ENCODE results near the gene COL12A1. TPM values are rescaled to one million over a fixed set of nuclear protein-coding genes. Genes with fewer than 3 reads are reported as not detected.
"Not testable (repeated sequence)": the region's sequence is repeated elsewhere in the genome, so short reads cannot be mapped to it uniquely, and the experiment has no call there.

The COL12A1 gene
- total and polyA plus RNA-seq, 10 of the 15 experiments (the other 5 are each of a cell fraction or from before 2014, with no cell fraction given): under 0.01 to 0.69 (median 0.11) TPM; not detected in 6

DNA sequence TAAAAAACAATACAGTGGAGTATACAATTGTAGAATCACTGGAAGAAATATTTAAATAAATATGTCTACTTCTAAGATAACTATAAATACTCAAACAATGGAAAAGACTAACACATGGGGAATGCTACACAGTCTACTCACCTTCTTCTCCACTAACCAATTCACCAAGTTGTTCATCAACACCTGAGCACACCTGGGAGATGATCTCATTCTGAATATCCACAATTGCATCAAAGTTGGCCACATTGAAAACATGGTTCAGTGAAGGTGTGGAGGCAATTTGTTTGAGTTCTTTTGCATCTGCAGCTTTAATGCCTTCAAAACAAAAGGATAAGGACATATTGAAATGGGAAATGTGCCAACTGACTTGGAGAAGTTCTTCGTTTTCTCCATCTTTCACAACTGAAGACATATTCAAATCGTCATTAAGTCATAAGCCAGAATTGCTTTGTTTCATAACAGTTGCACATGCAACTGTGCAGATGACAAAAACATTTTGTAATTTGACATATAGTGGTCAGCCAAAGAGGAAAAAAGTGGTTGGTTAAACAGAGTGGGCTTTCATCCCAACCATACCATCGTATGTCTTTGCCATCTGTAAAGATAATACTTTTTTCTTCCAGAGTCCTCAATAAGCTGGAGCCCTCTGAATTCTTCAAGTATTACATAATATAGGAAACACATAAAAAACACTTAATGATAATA is 17.5 kb downstream of the COL12A1 start (continued):
- TF ChIP-seq, protein P1, sequence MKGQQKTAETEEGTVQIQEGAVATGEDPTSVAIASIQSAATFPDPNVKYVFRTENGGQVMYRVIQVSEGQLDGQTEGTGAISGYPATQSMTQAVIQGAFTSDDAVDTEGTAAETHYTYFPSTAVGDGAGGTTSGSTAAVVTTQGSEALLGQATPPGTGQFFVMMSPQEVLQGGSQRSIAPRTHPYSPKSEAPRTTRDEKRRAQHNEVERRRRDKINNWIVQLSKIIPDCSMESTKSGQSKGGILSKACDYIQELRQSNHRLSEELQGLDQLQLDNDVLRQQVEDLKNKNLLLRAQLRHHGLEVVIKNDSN (IDR thresholded peaks at IDR 0.05; ENCODE audit: borderline replicate concordance, extremely low read length, insufficient read depth, low read depth, low read length): no peak
- TF ChIP-seq RUNX3 (IDR thresholded peaks at IDR 0.05; ENCODE audit: low read length) (no peak), SMAD1 (IDR thresholded peaks at IDR 0.05; ENCODE audit: low read depth, partially characterized antibody) (no peak), CEBPB (IDR thresholded peaks at IDR 0.05; ENCODE audit: borderline replicate concordance in 1 of 2, low read depth in 2 of 2, low read length in 2 of 2) (no peak)
- TF ChIP-seq, protein P2, sequence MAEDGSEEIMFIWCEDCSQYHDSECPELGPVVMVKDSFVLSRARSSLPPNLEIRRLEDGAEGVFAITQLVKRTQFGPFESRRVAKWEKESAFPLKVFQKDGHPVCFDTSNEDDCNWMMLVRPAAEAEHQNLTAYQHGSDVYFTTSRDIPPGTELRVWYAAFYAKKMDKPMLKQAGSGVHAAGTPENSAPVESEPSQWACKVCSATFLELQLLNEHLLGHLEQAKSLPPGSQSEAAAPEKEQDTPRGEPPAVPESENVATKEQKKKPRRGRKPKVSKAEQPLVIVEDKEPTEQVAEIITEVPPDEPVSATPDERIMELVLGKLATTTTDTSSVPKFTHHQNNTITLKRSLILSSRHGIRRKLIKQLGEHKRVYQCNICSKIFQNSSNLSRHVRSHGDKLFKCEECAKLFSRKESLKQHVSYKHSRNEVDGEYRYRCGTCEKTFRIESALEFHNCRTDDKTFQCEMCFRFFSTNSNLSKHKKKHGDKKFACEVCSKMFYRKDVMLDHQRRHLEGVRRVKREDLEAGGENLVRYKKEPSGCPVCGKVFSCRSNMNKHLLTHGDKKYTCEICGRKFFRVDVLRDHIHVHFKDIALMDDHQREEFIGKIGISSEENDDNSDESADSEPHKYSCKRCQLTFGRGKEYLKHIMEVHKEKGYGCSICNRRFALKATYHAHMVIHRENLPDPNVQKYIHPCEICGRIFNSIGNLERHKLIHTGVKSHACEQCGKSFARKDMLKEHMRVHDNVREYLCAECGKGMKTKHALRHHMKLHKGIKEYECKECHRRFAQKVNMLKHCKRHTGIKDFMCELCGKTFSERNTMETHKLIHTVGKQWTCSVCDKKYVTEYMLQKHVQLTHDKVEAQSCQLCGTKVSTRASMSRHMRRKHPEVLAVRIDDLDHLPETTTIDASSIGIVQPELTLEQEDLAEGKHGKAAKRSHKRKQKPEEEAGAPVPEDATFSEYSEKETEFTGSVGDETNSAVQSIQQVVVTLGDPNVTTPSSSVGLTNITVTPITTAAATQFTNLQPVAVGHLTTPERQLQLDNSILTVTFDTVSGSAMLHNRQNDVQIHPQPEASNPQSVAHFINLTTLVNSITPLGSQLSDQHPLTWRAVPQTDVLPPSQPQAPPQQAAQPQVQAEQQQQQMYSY (CRISPR knock-in tag; IDR thresholded peaks at IDR 0.05): no peak
- TF ChIP-seq, protein P3, sequence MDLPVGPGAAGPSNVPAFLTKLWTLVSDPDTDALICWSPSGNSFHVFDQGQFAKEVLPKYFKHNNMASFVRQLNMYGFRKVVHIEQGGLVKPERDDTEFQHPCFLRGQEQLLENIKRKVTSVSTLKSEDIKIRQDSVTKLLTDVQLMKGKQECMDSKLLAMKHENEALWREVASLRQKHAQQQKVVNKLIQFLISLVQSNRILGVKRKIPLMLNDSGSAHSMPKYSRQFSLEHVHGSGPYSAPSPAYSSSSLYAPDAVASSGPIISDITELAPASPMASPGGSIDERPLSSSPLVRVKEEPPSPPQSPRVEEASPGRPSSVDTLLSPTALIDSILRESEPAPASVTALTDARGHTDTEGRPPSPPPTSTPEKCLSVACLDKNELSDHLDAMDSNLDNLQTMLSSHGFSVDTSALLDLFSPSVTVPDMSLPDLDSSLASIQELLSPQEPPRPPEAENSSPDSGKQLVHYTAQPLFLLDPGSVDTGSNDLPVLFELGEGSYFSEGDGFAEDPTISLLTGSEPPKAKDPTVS (IDR thresholded peaks at IDR 0.05; ENCODE audit: low read depth, low read length): no peak
- TF ChIP-seq, protein P4, sequence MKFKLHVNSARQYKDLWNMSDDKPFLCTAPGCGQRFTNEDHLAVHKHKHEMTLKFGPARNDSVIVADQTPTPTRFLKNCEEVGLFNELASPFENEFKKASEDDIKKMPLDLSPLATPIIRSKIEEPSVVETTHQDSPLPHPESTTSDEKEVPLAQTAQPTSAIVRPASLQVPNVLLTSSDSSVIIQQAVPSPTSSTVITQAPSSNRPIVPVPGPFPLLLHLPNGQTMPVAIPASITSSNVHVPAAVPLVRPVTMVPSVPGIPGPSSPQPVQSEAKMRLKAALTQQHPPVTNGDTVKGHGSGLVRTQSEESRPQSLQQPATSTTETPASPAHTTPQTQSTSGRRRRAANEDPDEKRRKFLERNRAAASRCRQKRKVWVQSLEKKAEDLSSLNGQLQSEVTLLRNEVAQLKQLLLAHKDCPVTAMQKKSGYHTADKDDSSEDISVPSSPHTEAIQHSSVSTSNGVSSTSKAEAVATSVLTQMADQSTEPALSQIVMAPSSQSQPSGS (IDR thresholded peaks at IDR 0.05; ENCODE audit: low read length): no peak
- TF ChIP-seq, protein P5, sequence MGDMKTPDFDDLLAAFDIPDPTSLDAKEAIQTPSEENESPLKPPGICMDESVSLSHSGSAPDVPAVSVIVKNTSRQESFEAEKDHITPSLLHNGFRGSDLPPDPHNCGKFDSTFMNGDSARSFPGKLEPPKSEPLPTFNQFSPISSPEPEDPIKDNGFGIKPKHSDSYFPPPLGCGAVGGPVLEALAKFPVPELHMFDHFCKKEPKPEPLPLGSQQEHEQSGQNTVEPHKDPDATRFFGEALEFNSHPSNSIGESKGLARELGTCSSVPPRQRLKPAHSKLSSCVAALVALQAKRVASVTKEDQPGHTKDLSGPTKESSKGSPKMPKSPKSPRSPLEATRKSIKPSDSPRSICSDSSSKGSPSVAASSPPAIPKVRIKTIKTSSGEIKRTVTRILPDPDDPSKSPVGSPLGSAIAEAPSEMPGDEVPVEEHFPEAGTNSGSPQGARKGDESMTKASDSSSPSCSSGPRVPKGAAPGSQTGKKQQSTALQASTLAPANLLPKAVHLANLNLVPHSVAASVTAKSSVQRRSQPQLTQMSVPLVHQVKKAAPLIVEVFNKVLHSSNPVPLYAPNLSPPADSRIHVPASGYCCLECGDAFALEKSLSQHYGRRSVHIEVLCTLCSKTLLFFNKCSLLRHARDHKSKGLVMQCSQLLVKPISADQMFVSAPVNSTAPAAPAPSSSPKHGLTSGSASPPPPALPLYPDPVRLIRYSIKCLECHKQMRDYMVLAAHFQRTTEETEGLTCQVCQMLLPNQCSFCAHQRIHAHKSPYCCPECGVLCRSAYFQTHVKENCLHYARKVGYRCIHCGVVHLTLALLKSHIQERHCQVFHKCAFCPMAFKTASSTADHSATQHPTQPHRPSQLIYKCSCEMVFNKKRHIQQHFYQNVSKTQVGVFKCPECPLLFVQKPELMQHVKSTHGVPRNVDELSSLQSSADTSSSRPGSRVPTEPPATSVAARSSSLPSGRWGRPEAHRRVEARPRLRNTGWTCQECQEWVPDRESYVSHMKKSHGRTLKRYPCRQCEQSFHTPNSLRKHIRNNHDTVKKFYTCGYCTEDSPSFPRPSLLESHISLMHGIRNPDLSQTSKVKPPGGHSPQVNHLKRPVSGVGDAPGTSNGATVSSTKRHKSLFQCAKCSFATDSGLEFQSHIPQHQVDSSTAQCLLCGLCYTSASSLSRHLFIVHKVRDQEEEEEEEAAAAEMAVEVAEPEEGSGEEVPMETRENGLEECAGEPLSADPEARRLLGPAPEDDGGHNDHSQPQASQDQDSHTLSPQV (IDR thresholded peaks at IDR 0.05): no peak

DNA sequence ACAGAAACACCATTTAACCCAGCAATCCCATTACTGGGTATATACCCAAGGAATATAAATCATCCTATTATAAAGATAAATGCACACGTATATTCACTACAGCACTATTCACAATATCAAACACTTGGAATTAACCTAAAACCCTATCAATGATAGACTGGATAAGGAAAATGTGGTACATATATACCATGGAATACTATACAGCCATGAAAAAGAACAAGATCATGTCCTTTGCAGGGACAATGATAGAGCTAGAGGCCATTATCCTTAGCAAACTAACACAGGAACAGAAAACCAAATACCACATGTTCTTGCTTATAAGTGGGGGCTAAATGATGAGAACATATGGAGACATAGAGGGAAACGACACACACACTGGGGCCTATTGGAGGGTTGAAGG is 19.3 kb downstream of the COL12A1 start:
- H3K4me3 ChIP-seq; H3K36me3 ChIP-seq (ENCODE audit: control insufficient read depth in 2 of 2, insufficient read depth in 2 of 2, low read length in 1 of 2); FAIRE-seq; SMC1A ChIA-PET (ENCODE audit: uncharacterized antibody, unreplicated experiment); H3K9ac ChIP-seq (ENCODE audit: control insufficient read depth, insufficient read depth, low read length); CTCF ChIA-PET; H3K27ac ChIP-seq (ENCODE audit: control insufficient read depth, insufficient read depth); H4K20me1 ChIP-seq (ENCODE audit: control insufficient read depth, insufficient read depth); H2AFZ ChIP-seq (ENCODE audit: control insufficient read depth, low read depth, low read length); ATAC-seq; H3K9me3 ChIP-seq (replicated peaks; ENCODE audit: control insufficient read depth, insufficient read depth, low read length); H3K4me1 ChIP-seq (ENCODE audit: control insufficient read depth, insufficient read depth, low read length); POLR2A ChIA-PET; H3K27me3 ChIP-seq (replicated peaks in 1 of 2; ENCODE audit: control insufficient read depth in 2 of 2, insufficient read depth in 2 of 2, low read length in 1 of 2); H3K4me2 ChIP-seq (ENCODE audit: control insufficient read depth, insufficient read depth); DNase-seq (ENCODE audit: low read depth, low spot score); RAD21 ChIA-PET (ENCODE audit: unreplicated experiment); BruUV-seq (replicated peaks); in situ Hi-C loops (cut with MboI); intact Hi-C loops (cut with micrococcal nuclease; ENCODE audit: unreplicated experiment); H3K79me2 ChIP-seq (ENCODE audit: control insufficient read depth, insufficient read depth, low read length): not testable (repeated sequence)
- 0% methylated on average over 2 of the region's 2 CpGs for WGBS (ENCODE audit: insufficient coverage, insufficient replicate concordance, low lambda C conversion rate, missing lambda C conversion rate)
